Measurements from ENCODE around the gene NAA25.
"Not testable (repeated sequence)": the region's sequence is repeated elsewhere in the genome, so short reads cannot be mapped to it uniquely, and the experiment has no call there.

Gene NAA25

GRCh38 chr12:112017041-112017440 is 91.5 kb downstream of the NAA25 start:
- Histone ChIP-seq H3K4me1 (ENCODE audit: control insufficient read depth, insufficient read depth, low read length) (peaks cover 6% of the 10 kb centered on the region), H3K27me3 (ENCODE audit: control insufficient read depth, insufficient read depth, low read length) (no peaks in the 10 kb centered on the region), H3K9me3 (ENCODE audit: control insufficient read depth, insufficient read depth, low read depth, low read length) (no peaks in the 10 kb centered on the region), H3K36me3 (ENCODE audit: control insufficient read depth, insufficient read depth, low read length) (peaks cover 57% of the 10 kb centered on the region), H3K9ac (ENCODE audit: low read length) (no peak overlapping the region), H3K27ac (ENCODE audit: low read depth, low read length) (no peak overlapping the region), H3K4me3 (ENCODE audit: low read depth, low read length) (no peak overlapping the region)

- Histone ChIP-seq H3K27ac (ENCODE audit: low read depth, low read length) (no peak overlapping the region), H3K36me3 (ENCODE audit: control insufficient read depth, insufficient read depth, low read length) (peaks cover 48% of the 10 kb centered on the region), H3K4me1 (ENCODE audit: control insufficient read depth, insufficient read depth, low read length) (peaks cover 12% of the 10 kb centered on the region), H3K9me3 (ENCODE audit: control insufficient read depth, insufficient read depth, low read depth, low read length) (no peaks in the 10 kb centered on the region), H3K4me3 (ENCODE audit: low read depth, low read length) (no peak overlapping the region), H3K27me3 (ENCODE audit: control insufficient read depth, insufficient read depth, low read length) (no peaks in the 10 kb centered on the region), H3K9ac (ENCODE audit: low read length) (no peak overlapping the region)
Measured at GRCh38 chr12:112015938-112016337, 92.6 kb downstream of the NAA25 start.

- H3K27ac ChIP-seq (ENCODE audit: low read depth, low read length): peak overlapping the region; percentile 97
- peak overlapping the region; percentile 96 for H3K9ac ChIP-seq (ENCODE audit: low read length)
- peaks cover 27% of the 10 kb centered on the region for H3K36me3 ChIP-seq (ENCODE audit: control insufficient read depth, insufficient read depth, low read length)
- peak overlapping the region; percentile 95 for H3K4me3 ChIP-seq (ENCODE audit: low read depth, low read length)
- no peaks in the 10 kb centered on the region for H3K27me3 ChIP-seq (ENCODE audit: control insufficient read depth, insufficient read depth, low read length)
- peaks cover 12% of the 10 kb centered on the region for H3K4me1 ChIP-seq (ENCODE audit: control insufficient read depth, insufficient read depth, low read length)
- no peaks in the 10 kb centered on the region for H3K9me3 ChIP-seq (ENCODE audit: control insufficient read depth, insufficient read depth, low read depth, low read length)
Measured at GRCh38 chr12:112013601-112014402, 94.8 kb downstream of the NAA25 start.

GRCh38 chr12:112012775-112013600 is 95.6 kb downstream of the NAA25 start, which contains the start of the genes ERP29 and TMEM116:
Gene ERP29 (plus strand): TSS chr12:112013426. CDS start chr12:112013466, 40 bp downstream.
Gene TMEM116 (minus strand): TSS chr12:112013165. CDS start chr12:112005270, 7,895 bp downstream.
- Histone ChIP-seq H3K9ac (ENCODE audit: low read length) (peak within 1 kb of the TSS; percentile 97), H3K27me3 (ENCODE audit: control insufficient read depth, insufficient read depth, low read length) (no peaks in the 10 kb centered on the region), H3K4me3 (ENCODE audit: low read depth, low read length) (peak within 1 kb of the TSS; percentile 95), H3K9me3 (ENCODE audit: control insufficient read depth, insufficient read depth, low read depth, low read length) (no peaks in the 10 kb centered on the region), H3K4me1 (ENCODE audit: control insufficient read depth, insufficient read depth, low read length) (peaks cover 12% of the 10 kb centered on the region), H3K27ac (ENCODE audit: low read depth, low read length) (peak within 1 kb of the TSS; percentile 97), H3K36me3 (ENCODE audit: control insufficient read depth, insufficient read depth, low read length) (peaks cover 20% of the 10 kb centered on the region)

- peaks cover 14% of the 10 kb centered on the region for H3K36me3 ChIP-seq (ENCODE audit: control insufficient read depth, insufficient read depth, low read length)
- no peak overlapping the region for H3K9ac ChIP-seq (ENCODE audit: low read length)
- H3K27ac ChIP-seq (ENCODE audit: low read depth, low read length): no peak overlapping the region
- H3K9me3 ChIP-seq (ENCODE audit: control insufficient read depth, insufficient read depth, low read depth, low read length): no peaks in the 10 kb centered on the region
- H3K4me3 ChIP-seq (ENCODE audit: low read depth, low read length): peak overlapping the region; percentile 88
- H3K27me3 ChIP-seq (ENCODE audit: control insufficient read depth, insufficient read depth, low read length): no peaks in the 10 kb centered on the region
- H3K4me1 ChIP-seq (ENCODE audit: control insufficient read depth, insufficient read depth, low read length): peaks cover 19% of the 10 kb centered on the region
Measured at GRCh38 chr12:112011685-112012084, 96.9 kb downstream of the NAA25 start.

- no peaks in the 10 kb centered on the region for H3K27me3 ChIP-seq (ENCODE audit: control insufficient read depth, insufficient read depth, low read length)
- H3K36me3 ChIP-seq (ENCODE audit: control insufficient read depth, insufficient read depth, low read length): peaks cover 6% of the 10 kb centered on the region
- no peak overlapping the region for H3K27ac ChIP-seq (ENCODE audit: low read depth, low read length)
- no peaks in the 10 kb centered on the region for H3K9me3 ChIP-seq (ENCODE audit: control insufficient read depth, insufficient read depth, low read depth, low read length)
- H3K9ac ChIP-seq (ENCODE audit: low read length): no peak overlapping the region
- H3K4me1 ChIP-seq (ENCODE audit: control insufficient read depth, insufficient read depth, low read length): peaks cover 24% of the 10 kb centered on the region
- H3K4me3 ChIP-seq (ENCODE audit: low read depth, low read length): no peak overlapping the region; the same call in 1 of the 2 replicates
Measured at GRCh38 chr12:112010415-112011344, 97.9 kb downstream of the NAA25 start.

- H3K9me3 ChIP-seq (ENCODE audit: control insufficient read depth, insufficient read depth, low read depth, low read length); H3K9ac ChIP-seq (ENCODE audit: low read length); H3K27me3 ChIP-seq (ENCODE audit: control insufficient read depth, insufficient read depth, low read length); H3K36me3 ChIP-seq (ENCODE audit: control insufficient read depth, insufficient read depth, low read length); H3K4me3 ChIP-seq (ENCODE audit: low read depth, low read length); H3K27ac ChIP-seq (ENCODE audit: low read depth, low read length): not testable (repeated sequence)
- H3K4me1 ChIP-seq (ENCODE audit: control insufficient read depth, insufficient read depth, low read length): peaks cover 26% of the 10 kb centered on the region
Measured at GRCh38 chr12:112009596-112009995, 99.0 kb downstream of the NAA25 start.

- H3K9ac ChIP-seq (ENCODE audit: low read length): no peak overlapping the region
- no peaks in the 10 kb centered on the region for H3K36me3 ChIP-seq (ENCODE audit: control insufficient read depth, insufficient read depth, low read length)
- H3K27ac ChIP-seq (ENCODE audit: low read depth, low read length): no peak overlapping the region
- H3K4me3 ChIP-seq (ENCODE audit: low read depth, low read length): no peak overlapping the region
- peaks cover 22% of the 10 kb centered on the region for H3K4me1 ChIP-seq (ENCODE audit: control insufficient read depth, insufficient read depth, low read length)
- no peaks in the 10 kb centered on the region for H3K27me3 ChIP-seq (ENCODE audit: control insufficient read depth, insufficient read depth, low read length)
- no peaks in the 10 kb centered on the region for H3K9me3 ChIP-seq (ENCODE audit: control insufficient read depth, insufficient read depth, low read depth, low read length)
Measured at GRCh38 chr12:112008918-112009317, 99.7 kb downstream of the NAA25 start.

- no peak overlapping the region for H3K9ac ChIP-seq (ENCODE audit: low read length)
- H3K9me3 ChIP-seq (ENCODE audit: control insufficient read depth, insufficient read depth, low read depth, low read length): no peaks in the 10 kb centered on the region
- H3K36me3 ChIP-seq (ENCODE audit: control insufficient read depth, insufficient read depth, low read length): no peaks in the 10 kb centered on the region
- no peak overlapping the region for H3K27ac ChIP-seq (ENCODE audit: low read depth, low read length)
- peaks cover 22% of the 10 kb centered on the region for H3K4me1 ChIP-seq (ENCODE audit: control insufficient read depth, insufficient read depth, low read length)
- H3K27me3 ChIP-seq (ENCODE audit: control insufficient read depth, insufficient read depth, low read length): no peaks in the 10 kb centered on the region
- no peak overlapping the region for H3K4me3 ChIP-seq (ENCODE audit: low read depth, low read length)
Measured at GRCh38 chr12:112007945-112008344, 100.6 kb downstream of the NAA25 start.

All from HUES6 (cell line).